Fibroblast of mammary gland (primary cell): ENCODE results near the gene SCYGR1.

Experiments used
- DNase-seq: peaks from one replicate; pipeline ENCODE4 v3.0.0-alpha.2; 2010; ENCODE audit warnings: low read depth
- H3K4me3 ChIP-seq: 2 replicates; pipeline ENCODE4 v1.5.1; 2011; ENCODE audit warnings: low read depth, mild to moderate bottlenecking, low read length, moderate library complexity; ENCODE audit not compliant: control insufficient read depth
- TF ChIP-seq, protein P1 (sequence below): conservative IDR thresholded peaks from 2 replicates; pipeline ENCODE4 v1.5.1; 2011; ENCODE audit warnings: low read depth, low read length, inconsistent platforms; ENCODE audit not compliant: control insufficient read depth, insufficient read depth

The SCYGR1 gene

DNA sequence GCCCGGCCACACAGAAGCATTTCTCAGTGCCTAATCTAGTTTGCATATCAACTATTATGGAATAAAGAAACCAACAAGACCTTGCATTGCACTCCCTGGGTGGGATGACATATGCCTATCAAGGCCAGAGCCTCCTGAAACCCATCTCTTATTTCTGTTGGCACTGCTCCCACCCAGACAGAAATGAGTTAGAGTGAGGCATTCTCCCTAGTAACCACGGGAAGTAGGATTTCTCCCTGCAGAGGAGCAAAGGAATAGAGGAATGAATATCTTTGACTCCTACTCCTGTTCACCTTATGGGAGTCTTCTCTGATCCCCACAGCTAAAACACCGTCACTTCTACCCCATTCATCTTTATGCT is 24.2 kb upstream of the SCYGR1 start:
- TF ChIP-seq, protein P1, sequence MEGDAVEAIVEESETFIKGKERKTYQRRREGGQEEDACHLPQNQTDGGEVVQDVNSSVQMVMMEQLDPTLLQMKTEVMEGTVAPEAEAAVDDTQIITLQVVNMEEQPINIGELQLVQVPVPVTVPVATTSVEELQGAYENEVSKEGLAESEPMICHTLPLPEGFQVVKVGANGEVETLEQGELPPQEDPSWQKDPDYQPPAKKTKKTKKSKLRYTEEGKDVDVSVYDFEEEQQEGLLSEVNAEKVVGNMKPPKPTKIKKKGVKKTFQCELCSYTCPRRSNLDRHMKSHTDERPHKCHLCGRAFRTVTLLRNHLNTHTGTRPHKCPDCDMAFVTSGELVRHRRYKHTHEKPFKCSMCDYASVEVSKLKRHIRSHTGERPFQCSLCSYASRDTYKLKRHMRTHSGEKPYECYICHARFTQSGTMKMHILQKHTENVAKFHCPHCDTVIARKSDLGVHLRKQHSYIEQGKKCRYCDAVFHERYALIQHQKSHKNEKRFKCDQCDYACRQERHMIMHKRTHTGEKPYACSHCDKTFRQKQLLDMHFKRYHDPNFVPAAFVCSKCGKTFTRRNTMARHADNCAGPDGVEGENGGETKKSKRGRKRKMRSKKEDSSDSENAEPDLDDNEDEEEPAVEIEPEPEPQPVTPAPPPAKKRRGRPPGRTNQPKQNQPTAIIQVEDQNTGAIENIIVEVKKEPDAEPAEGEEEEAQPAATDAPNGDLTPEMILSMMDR = no peak
- DNase-seq = no peak
- H3K4me3 ChIP-seq = no peak overlapping the region

DNA sequence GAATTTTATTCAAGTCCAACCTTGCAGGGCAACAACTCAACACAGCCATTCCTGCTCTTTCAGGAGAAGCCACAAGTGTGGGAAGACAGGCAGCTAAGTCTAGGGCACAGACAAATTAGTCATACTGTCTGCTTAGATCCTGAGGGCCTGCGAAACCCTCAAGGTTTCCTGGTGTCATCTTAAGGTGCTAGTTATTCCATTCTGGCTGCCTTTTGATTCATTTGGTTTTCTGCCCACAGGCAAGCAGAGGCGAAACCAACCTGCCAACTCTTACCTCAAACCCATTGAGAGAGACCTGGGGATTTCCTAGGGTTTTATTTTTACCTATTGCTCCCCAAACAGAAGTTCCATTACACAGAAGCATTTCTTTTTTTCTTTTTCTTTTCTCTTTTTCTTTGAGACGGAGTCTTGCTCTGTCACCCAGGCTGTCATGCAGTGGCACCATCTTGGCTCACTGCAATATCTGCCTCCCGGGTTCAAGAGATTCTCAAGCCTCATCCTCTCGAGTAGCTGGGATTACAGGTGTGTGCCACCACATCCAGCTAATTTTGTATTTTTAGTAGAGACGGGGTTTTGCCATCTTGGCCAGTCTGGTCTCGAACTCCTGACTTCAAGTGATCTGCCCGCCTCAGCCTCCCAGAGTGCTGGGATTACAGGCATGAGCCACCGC is 23.7 kb upstream of the SCYGR1 start:
- TF ChIP-seq, protein P1 = no peak
- H3K4me3 ChIP-seq = no peak overlapping the region
- peak; percentile 43 for DNase-seq

GRCh38 chr2:227410191-227410590 is 22.4 kb upstream of the SCYGR1 start:
- TF ChIP-seq, protein P1 = no peak
- no peak overlapping the region for H3K4me3 ChIP-seq
- DNase-seq = no peak

GRCh38 chr2:227407591-227408151 is 19.9 kb upstream of the SCYGR1 start:
- no peak for DNase-seq
- TF ChIP-seq, protein P1 = no peak
- no peak overlapping the region for H3K4me3 ChIP-seq

DNA sequence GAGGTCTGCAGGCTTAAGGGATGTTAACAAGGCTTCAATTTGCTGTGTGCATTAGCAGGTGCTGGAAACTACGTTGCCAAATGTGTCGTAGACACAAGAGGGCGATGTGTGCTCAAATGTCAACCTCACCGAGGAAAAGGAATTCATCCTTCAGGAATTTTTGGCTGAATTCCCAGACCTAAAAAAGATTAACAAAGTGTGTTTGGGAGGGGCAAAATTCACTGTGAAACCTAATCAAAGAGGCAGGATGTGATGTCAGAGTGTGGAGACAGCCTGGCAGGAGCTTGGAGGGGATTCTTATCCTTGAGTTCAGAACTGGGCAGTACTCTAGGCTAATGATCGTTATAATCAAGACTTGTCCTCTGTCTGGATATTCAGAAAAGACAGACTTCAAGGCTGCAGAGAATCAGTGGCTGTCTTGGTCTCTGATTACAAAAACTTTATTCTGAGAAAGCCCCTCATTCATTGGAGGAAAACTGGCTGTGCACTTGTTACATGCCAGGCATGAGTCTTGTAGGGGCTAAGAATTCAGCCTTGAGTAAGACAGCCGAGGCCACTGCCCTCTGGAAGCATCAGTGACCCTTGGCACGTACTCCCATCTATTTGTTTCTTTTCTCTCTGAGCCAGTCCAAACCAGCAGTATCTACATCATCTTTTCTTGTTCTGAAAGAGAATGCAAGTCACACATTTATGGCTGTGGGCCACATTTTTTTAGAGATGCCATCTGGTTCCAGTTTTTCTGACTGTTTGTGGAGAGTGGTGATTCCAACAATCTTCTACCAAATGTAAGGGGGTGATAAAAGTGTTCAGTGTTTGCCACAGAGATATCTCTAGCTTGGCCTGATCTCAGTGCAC is 18.7 kb upstream of the SCYGR1 start:
- H3K4me3 ChIP-seq = no peak overlapping the region
- DNase-seq = peak; percentile 98
- TF ChIP-seq, protein P1 = peak; percentile 83

DNA sequence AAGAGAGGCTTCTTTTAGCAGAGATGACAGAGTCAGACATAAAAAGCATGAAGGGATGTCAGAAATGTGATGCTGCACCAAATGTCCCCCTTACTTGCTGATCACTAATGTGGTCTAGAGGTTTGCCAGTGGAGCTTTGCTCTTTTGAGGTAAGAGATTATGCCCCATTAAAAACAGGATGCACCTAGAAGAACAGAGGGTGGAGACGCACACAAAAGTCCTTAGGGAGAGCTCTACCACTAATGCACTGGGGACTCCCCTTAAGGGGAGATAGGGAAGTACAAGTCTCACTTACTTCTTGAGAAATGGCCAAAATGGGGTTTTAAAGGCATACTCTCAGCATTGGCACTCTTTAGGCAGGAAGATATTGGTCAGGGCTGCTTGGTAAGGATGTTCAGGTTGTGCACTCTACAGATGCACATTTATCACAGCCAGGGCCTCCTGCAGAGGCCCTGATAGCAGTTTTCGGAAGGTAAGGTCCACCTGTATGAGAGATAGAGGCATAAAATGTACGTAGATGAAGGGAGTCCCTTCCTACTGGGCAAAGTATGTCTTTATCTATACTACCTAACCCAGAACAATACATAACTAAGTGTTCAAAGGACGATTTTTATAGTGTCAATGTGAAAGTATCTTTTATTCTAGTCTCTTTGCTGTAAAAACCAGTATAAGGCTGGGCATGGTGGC is 17.0 kb upstream of the SCYGR1 start:
- TF ChIP-seq, protein P1 = no peak
- no peak overlapping the region for H3K4me3 ChIP-seq
- DNase-seq = no peak
